Esophagus squamous epithelium (tissue), 4 donors: ENCODE results near the gene SLFN12.

Experiments used
- CTCF ChIP-seq, 6 experiments: fragments of 450-650 bp in 4 of 6; fragments of 200-600 bp in 2 of 6; sonication (generic) in 2 of 6; IDR thresholded peaks; one replicate each; pipeline ENCODE4 v1.5.1; 2016 to 2019; ENCODE audit warnings: antibody characterized with exemption in 6 of 6, mild to moderate bottlenecking in 4 of 6, moderate library complexity in 4 of 6
- POLR2A ChIP-seq, 4 donors: fragments of 450-650 bp; IDR thresholded peaks; one replicate each; pipeline ENCODE4 v1.6.1; 2017; ENCODE audit warnings: antibody characterized with exemption in 4 of 4, mild to moderate bottlenecking in 4 of 4, moderate library complexity in 3 of 4

- TF ChIP-seq POLR2A (IDR thresholded peaks at IDR 0.05) (no peak), CTCF (IDR thresholded peaks at IDR 0.05) (no peak)
Measured at GRCh38 chr17:35416659-35417058, 15.6 kb downstream of the SLFN12 start.
